Left ventricle myocardium inferior (tissue), 1 donor: Measurements from ENCODE around the gene AGR3. TPM values are rescaled to one million over a fixed set of nuclear protein-coding genes. Genes with fewer than 3 reads are reported as not detected.
"Not testable (repeated sequence)": the region's sequence is repeated elsewhere in the genome, so short reads cannot be mapped to it uniquely, and the experiment has no call there.

Experiments
- DNase-seq: peaks from one replicate; pipeline ENCODE4 v3.0.0-alpha.2; 2020
- H3K27ac ChIP-seq: fragments of 200-600 bp; replicated peaks from 2 replicates; pipeline ENCODE4 v1.8.0; 2021
- H3K27me3 ChIP-seq: fragments of 200-600 bp; 2 replicates; pipeline ENCODE4 v1.8.0; 2021; ENCODE audit warnings: low read depth
- H3K36me3 ChIP-seq: fragments of 200-600 bp; 2 replicates; pipeline ENCODE4 v1.8.0; 2021
- H3K4me1 ChIP-seq: fragments of 200-600 bp; 2 replicates; pipeline ENCODE4 v1.8.0; 2021
- H3K4me3 ChIP-seq: fragments of 200-600 bp; 2 replicates; pipeline ENCODE4 v1.8.0; 2021; ENCODE audit warnings: mild to moderate bottlenecking, moderate library complexity
- H3K9me3 ChIP-seq: fragments of 200-600 bp; replicated peaks from 2 replicates; pipeline ENCODE4 v1.8.0; 2021
- intact Hi-C: fragments of 100-400 bp; cut with micrococcal nuclease; formaldehyde crosslinking; loops from one replicate; pipeline ENCODE4 v1.11.0; 2022
- total RNA-seq: library from RNA; stranded (reverse); fragmentation: NEBNext Ultra II Directional; extraction: Animal tissue kit (Norgen Biotek cat#: 25700); gene quantifications from one replicate; pipeline ENCODE4 v1.2.1, GENCODE V29; 2021
- TF ChIP-seq, protein P1 (sequence below): fragments of 200-600 bp; IDR thresholded peaks from 2 replicates; pipeline ENCODE4 v1.8.0; 2021; ENCODE audit warnings: antibody characterized with exemption, mild to moderate bottlenecking, borderline replicate concordance
- donor health status: DM: no; HTN: yes; CAD: no; lungs with severe emphysema.

Gene AGR3
- total RNA-seq, 1 donor from 2014 or later: not detected

- DNase-seq: no peak
- Histone ChIP-seq H3K4me3 (no peak overlapping the region), H3K9me3 (no peaks in the 10 kb centered on the region), H3K27ac (no peak overlapping the region), H3K36me3 (no peaks in the 10 kb centered on the region), H3K4me1 (no peaks in the 10 kb centered on the region), H3K27me3 (no peaks in the 10 kb centered on the region)
- intact Hi-C loops: no loop called here
- TF ChIP-seq, protein P1, sequence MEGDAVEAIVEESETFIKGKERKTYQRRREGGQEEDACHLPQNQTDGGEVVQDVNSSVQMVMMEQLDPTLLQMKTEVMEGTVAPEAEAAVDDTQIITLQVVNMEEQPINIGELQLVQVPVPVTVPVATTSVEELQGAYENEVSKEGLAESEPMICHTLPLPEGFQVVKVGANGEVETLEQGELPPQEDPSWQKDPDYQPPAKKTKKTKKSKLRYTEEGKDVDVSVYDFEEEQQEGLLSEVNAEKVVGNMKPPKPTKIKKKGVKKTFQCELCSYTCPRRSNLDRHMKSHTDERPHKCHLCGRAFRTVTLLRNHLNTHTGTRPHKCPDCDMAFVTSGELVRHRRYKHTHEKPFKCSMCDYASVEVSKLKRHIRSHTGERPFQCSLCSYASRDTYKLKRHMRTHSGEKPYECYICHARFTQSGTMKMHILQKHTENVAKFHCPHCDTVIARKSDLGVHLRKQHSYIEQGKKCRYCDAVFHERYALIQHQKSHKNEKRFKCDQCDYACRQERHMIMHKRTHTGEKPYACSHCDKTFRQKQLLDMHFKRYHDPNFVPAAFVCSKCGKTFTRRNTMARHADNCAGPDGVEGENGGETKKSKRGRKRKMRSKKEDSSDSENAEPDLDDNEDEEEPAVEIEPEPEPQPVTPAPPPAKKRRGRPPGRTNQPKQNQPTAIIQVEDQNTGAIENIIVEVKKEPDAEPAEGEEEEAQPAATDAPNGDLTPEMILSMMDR: no peak
Measured at GRCh38 chr7:16883918-16884317, 2.1 kb upstream of the AGR3 start.

GRCh38 chr7:16880554-16880953, 1.2 kb downstream of the AGR3 start:
- no peaks in the 10 kb centered on the region for H3K9me3 ChIP-seq
- no peaks in the 10 kb centered on the region for H3K4me1 ChIP-seq
- intact Hi-C loops: no loop called here
- TF ChIP-seq, protein P1: no peak
- H3K36me3 ChIP-seq: no peaks in the 10 kb centered on the region
- DNase-seq: no peak
- H3K4me3 ChIP-seq: no peak overlapping the region
- no peak overlapping the region for H3K27ac ChIP-seq
- H3K27me3 ChIP-seq: no peaks in the 10 kb centered on the region

DNA sequence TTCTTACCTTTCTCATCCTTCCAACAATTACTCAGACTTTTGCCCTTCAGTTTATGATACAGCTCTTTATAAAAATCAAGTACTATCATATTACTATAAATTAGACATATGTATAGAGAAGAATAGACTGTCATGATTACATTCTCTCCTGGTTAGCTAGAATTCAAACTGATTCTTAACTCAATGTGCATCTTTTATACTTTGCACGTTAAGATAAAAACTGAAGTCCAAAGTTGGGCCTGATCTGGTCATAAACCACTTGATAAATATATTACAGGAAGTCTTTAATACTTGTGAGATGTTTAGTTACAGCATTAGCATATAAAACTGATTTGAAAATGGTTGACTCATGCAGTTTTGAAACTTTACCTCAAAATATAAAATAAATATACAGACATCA, 2.6 kb downstream of the AGR3 start:
- no peak for DNase-seq

GRCh38 chr7:16875861-16876260, 5.9 kb downstream of the AGR3 start:
- no peak for DNase-seq
- TF ChIP-seq, protein P1: no peak
- intact Hi-C loops: no loop called here

More for the DNA sequence above, 2.6 kb downstream of the AGR3 start:
- Histone ChIP-seq H3K36me3 (no peaks in the 10 kb centered on the region), H3K27me3 (no peaks in the 10 kb centered on the region), H3K4me3 (no peak overlapping the region), H3K9me3 (no peaks in the 10 kb centered on the region), H3K4me1 (no peaks in the 10 kb centered on the region), H3K27ac (no peak overlapping the region)
- intact Hi-C loops: no loop called here
- TF ChIP-seq, protein P1: no peak

DNA sequence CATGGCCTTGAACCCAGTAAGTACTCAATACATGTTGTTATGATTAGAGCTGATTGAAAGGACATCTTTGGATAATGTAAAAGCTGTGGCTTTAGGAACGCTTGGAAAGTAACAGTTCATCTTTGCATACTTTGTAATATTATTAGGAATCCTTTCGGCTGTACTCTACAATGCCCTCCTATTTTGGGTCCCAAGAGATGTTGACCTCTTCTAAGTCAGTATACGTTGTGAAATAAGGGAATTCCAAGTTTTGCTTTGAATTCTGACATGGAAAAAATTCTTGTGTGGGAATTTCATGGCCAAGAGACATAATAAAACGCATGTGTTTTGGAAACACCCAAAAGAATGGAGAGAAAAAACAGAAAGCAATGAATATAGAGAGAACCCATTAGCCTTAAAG, 7.7 kb downstream of the AGR3 start:
- no peaks in the 10 kb centered on the region for H3K4me1 ChIP-seq
- TF ChIP-seq, protein P1: no peak
- no peaks in the 10 kb centered on the region for H3K27me3 ChIP-seq
- H3K9me3 ChIP-seq: peaks cover 18% of the 10 kb centered on the region
- no peaks in the 10 kb centered on the region for H3K36me3 ChIP-seq
- H3K27ac ChIP-seq: no peak overlapping the region
- intact Hi-C loops: no loop called here
- no peak for DNase-seq
- H3K4me3 ChIP-seq: no peak overlapping the region

More at GRCh38 chr7:16875861-16876260, 5.9 kb downstream of the AGR3 start:
- no peaks in the 10 kb centered on the region for H3K4me1 ChIP-seq
- H3K27ac ChIP-seq: no peak overlapping the region
- no peak overlapping the region for H3K4me3 ChIP-seq
- H3K9me3 ChIP-seq: peaks cover 18% of the 10 kb centered on the region
- no peaks in the 10 kb centered on the region for H3K27me3 ChIP-seq
- H3K36me3 ChIP-seq: no peaks in the 10 kb centered on the region

- DNase-seq: no peak
- Histone ChIP-seq H3K4me1 (no peaks in the 10 kb centered on the region), H3K36me3 (no peaks in the 10 kb centered on the region), H3K9me3 (peaks cover 12% of the 10 kb centered on the region), H3K4me3 (no peak overlapping the region), H3K27ac (no peak overlapping the region), H3K27me3 (no peaks in the 10 kb centered on the region)
- TF ChIP-seq, protein P1: no peak
- intact Hi-C loops: no loop called here
Measured at GRCh38 chr7:16867328-16867727, 14.5 kb downstream of the AGR3 start.

- DNase-seq, H3K9me3 ChIP-seq, H3K4me3 ChIP-seq, intact Hi-C loops, H3K4me1 ChIP-seq, H3K36me3 ChIP-seq, H3K27ac ChIP-seq, H3K27me3 ChIP-seq: not testable (repeated sequence)
Measured at GRCh38 chr7:16853189-16853588, 28.6 kb downstream of the AGR3 start.
